GM19025 (cell line): ENCODE measurements around the gene NEDD4L.

Experiments used
- ATAC-seq: cut with Tn5 transposase; IDR thresholded peaks from one replicate; pipeline ENCODE4 v1.9.1; 2021; ENCODE audit warnings: mild to moderate bottlenecking, low read depth, moderate library complexity; ENCODE audit not compliant: unreplicated experiment

NEDD4L gene

GRCh38 chr18:58026395-58026794 lies 17.6 kb upstream of the NEDD4L start:
- no peak for ATAC-seq

GRCh38 chr18:58026857-58027256 lies 17.2 kb upstream of the NEDD4L start:
- no peak for ATAC-seq

- ATAC-seq: no peak
Observed at GRCh38 chr18:58027341-58027740, 16.7 kb upstream of the NEDD4L start.

GRCh38 chr18:58028109-58028784 lies 15.8 kb upstream of the NEDD4L start:
- no peak for ATAC-seq

DNA sequence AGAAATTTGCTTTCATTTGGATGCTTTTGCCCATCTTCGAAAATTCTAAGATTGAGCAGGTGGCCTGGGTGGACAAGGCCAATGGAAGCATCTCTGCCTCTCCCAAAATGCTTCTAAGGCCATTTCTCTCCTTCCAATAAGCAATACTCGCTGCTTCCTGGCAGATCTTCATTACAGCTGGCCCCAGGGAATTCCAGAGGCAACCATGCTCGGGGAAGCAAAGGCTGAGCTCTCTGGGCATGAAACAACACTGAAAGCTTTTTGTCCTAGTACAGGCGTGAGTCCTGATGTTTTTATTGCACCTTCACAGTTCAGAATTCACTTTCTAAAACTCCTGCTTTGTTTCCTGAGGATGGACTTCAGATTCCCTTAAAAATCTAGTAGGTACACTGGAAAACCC lies 11.8 kb upstream of the NEDD4L start:
- no peak for ATAC-seq

GRCh38 chr18:58033216-58033615 lies 10.8 kb upstream of the NEDD4L start:
- no peak for ATAC-seq

- ATAC-seq: no peak
Observed at GRCh38 chr18:58034370-58034769, 9.7 kb upstream of the NEDD4L start.

DNA sequence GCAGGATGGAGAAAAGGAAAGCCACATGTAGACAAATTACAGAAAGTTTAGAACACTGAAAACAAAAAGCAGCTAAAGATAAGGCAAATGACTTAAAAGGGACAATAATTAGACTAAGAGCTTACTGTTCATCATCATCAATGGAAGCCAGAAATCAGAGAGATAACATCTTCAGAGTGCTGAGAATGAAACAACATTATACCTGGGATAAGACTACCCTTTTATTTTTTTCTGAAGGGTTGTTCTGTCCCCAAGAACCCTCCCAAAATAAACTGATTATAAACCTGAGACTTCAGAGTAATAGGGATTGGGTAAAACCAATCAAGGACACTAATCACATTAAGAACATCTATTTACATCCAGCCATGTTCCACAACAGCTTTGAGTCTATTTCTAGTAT lies 6.9 kb upstream of the NEDD4L start:
- no peak for ATAC-seq

GRCh38 chr18:58038063-58038462 lies 6.0 kb upstream of the NEDD4L start:
- ATAC-seq: no peak

DNA sequence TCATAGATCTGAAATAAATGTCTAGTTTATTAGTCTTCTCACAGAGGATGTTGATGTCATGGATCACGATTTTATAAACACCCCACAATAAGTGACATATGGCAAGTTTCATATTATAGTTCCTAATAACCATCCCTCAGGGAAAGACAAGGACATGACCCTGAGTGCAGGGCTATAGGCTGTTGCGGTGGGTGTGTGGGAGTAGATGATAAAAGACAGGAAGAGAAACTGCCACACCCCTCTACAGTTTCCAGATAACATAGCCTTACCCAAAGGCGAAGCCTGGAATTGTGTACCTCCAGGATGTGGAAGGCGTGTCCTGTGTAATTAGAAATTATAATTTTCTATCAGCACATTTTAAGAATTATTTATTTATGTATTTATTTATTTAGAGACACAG lies 2.4 kb upstream of the NEDD4L start:
- ATAC-seq: no peak

- no peak for ATAC-seq
Observed at GRCh38 chr18:58042826-58043490, 1.1 kb upstream of the NEDD4L start.

DNA sequence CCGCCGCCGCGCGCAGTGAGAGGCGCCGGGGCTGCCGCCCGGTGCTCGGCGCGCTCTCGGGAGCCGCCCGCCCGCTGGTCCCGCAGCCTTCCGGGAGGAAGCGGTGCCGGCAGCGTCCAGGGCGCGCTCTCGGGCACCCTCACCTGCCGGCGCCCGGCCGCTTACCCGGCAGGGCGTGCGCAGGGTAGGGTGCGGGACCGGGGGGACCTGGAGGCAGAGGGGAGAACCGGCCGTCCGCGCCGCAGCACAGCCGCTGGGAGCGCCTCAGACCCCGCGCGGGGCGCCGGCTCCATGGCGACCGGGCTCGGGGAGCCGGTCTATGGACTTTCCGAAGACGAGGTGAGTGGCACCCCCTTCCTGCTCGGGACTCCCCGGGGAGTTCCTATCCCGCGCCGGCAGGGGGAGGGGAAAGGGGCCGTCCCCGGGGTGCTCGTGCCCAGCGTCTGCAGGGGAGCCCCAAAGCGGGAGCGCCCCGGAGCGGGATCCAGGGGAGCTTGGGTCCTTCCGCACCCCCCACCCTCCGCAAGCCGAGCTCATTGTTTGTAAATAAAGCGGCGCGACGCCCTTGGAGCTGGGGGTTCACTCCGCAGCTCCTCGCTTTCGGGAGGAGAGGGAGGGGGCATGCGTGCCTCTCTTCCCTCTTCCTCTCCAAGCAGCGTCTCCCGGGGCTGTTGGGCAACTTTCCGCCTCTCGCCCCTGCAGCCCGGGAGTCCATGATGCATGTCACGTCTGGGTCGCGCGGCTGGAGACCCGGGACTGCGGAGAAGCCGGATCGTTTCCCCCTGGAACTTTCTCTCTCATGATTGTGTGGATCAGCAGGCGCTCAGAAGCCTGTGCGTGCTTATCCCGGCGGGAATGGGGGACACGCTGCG lies 580 bp downstream of the NEDD4L start:
- peak; percentile 42 for ATAC-seq

GRCh38 chr18:58045242-58046092 lies 1.4 kb downstream of the NEDD4L start:
- no peak for ATAC-seq

DNA sequence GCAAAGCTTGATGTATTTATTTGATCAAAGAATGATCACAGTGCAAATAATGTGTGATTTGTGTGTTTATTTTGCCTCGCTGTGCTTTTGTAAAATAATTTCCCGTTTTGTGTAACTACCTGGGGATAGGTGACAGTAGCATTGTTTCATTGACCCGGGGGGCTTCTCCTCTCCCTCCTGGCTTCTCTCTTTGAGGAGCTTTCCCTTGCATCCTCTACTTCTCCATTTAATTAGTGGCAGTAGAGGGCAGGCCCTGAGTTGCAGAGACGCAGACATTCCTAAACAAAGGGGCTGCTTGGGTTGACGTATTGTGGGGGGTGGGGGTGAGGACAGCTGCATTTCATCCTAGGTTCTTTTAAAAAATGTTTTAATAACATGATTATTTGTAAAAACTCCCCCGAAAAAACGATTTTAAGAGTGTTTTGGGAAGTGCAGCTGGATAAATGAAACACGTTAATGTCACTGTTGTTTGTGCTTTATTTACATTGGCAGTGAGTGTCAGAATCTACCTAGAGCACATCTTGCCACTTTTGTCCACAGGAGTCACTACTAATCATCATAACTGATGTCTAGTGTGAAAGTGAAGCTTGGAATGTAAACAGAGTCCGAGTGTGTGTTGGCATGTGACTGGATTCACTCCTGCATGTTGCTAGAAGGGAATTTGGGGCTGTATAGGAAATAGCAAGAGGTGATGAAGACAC lies 2.2 kb downstream of the NEDD4L start:
- ATAC-seq: no peak

DNA sequence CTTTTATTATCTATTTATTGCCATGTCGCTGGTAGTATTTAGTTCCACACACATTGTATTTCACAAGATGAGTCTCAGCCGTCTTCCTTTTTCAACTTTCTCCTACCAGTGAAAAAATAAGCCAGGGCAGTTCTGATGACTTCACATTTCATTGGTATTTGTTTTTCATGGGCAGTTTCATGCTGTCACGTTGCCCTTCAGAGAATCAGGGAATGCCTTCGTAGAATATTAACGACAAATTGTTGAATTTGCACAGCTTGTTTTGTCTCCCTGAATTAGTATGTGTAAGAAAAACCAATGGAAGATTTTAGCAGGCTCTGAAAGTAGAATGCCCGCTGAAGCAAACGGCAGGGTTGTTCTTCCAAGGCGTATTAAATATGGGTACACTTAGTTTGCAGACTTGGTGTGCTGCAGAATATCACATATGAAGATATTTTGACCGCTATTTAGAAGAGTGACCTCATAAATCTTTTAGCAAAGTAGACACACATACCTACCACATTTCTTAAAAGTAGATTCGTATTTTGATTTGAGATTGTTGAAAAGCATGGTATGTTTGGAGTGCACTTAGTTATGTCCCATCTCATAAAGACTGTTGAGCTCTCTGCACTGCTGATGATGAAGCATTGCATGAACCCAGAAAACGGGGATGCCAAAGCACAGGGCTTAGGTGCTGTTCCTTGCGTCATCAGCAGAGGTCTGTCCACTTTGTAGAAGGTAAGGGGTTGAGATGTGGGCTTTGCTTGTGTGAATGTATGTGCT lies 2.9 kb downstream of the NEDD4L start:
- no peak for ATAC-seq

GRCh38 chr18:58047556-58047882 lies 3.5 kb downstream of the NEDD4L start:
- ATAC-seq: no peak

DNA sequence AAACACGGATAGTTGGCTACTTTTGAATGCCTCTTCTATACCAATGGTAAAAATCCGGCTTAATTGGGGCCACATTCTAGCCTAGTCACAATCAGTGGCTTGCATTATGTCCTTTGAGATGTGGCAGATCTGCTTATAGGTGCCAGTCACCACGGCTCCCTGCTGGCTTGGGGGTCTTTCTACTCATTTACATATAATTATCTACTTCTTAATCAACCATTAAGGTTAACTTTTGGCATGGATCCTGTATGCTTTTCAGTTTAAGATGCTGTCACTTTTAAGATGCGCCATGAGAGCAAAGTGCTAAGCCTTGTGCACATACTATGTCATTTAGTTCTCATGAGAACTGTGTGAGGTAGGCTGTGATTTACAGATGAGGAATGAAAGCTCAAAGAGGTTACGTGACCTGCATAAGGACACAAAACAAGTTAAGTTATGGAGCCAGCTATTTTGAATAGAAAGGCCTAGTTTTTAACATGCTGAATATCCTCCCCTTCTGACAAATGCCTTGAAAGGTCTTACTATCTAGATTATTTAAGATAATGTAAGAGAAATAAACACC lies 4.1 kb downstream of the NEDD4L start:
- no peak for ATAC-seq

- ATAC-seq: no peak
Observed at GRCh38 chr18:58049000-58049688, 5.1 kb downstream of the NEDD4L start.
